Fibroblast of the aortic adventitia (primary cell): ENCODE data around the gene SLC1A2. TPM values are rescaled to one million over a fixed set of nuclear protein-coding genes. Genes with fewer than 3 reads are reported as not detected.

Experiments used
- DNase-seq: peaks from one replicate; pipeline ENCODE4 v3.0.0-alpha.2; 2010; ENCODE audit warnings: low read depth
- H3K4me3 ChIP-seq: 2 replicates; pipeline ENCODE4 v1.5.1; 2011; ENCODE audit warnings: low read depth, mild to moderate bottlenecking, control low read depth, low read length, moderate library complexity
- total RNA-seq: library from RNA; depleted of rRNA; stranded (reverse); fragments of >200 nt; gene quantifications from 2 replicates; pipeline ENCODE4 v1.2.3, GENCODE V29; 2012; ENCODE audit warnings: low replicate concordance
- TF ChIP-seq, protein P1 (sequence below): IDR thresholded peaks from 2 replicates; pipeline ENCODE4 v1.5.1; 2011; ENCODE audit warnings: mild to moderate bottlenecking, low read length, control low read depth, inconsistent platforms; ENCODE audit not compliant: insufficient read depth

SLC1A2 gene
- total RNA-seq, 1 donor = 23.6 TPM

DNA sequence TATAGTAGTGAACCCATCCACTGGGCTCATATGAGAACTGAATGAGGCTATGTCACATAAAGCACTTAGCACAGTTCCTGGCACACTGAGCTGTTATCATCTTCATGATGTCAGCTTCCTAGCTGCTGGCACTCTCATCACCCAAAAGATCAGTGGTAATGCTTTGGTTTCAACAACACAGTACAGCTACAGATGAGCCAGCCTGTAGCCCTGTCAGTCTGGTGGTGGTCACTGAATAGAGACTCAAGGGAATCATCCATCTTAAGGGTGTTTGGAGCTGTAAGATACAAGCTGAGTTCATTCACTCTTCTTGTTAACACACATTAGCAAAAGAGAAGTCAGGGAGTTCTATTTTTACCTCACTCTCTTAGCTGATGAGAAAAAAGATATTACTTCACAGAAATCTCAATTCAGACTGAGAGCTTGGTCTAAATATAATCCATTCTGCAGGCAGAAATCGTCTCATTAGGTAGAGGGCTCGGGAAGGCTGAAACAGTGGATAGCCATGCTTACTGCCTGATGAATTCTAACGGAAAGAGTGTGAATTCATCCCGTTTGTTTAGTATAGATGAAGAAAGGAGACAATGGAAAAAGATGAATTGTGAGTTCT, 6.3 kb upstream of the SLC1A2 start:
- no peak for DNase-seq
- TF ChIP-seq, protein P1, sequence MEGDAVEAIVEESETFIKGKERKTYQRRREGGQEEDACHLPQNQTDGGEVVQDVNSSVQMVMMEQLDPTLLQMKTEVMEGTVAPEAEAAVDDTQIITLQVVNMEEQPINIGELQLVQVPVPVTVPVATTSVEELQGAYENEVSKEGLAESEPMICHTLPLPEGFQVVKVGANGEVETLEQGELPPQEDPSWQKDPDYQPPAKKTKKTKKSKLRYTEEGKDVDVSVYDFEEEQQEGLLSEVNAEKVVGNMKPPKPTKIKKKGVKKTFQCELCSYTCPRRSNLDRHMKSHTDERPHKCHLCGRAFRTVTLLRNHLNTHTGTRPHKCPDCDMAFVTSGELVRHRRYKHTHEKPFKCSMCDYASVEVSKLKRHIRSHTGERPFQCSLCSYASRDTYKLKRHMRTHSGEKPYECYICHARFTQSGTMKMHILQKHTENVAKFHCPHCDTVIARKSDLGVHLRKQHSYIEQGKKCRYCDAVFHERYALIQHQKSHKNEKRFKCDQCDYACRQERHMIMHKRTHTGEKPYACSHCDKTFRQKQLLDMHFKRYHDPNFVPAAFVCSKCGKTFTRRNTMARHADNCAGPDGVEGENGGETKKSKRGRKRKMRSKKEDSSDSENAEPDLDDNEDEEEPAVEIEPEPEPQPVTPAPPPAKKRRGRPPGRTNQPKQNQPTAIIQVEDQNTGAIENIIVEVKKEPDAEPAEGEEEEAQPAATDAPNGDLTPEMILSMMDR = no peak
- H3K4me3 ChIP-seq = no peak overlapping the region

DNA sequence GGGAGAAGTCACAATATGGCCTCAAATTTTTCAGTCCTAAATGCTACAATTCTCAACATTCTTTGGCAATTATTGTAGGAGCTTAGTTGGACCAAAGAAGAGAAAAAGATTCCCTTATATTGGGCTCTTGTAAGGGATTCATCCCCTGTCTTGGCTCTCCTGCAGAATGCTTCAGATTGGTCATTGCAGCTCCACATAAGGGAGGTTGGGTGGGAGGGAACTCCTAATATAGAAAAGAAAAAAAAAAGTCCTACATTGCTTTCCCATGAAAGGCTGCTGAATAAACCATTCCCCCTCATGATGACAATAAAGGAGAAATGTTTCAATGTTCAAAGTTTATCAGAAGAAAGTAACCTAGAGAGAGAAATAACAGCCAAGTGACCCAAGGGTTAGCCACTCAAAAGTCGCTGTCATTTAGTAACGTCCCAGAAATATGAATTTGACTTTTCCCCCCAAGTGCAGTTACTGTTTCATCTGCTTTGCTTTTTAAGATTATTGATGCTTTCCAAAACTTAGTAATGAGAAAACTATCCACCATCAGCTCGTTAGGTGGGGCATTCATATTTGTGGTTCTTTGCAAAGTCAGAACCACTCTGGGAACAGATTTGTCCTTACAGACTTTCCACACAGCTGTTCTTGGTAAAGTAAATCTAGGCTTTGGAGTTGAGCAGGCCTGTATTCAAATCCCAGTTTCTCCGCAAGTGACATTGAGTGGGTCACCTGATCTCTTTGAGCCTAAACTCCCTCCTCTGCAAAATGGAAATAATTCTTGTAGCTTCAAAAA, 5.0 kb upstream of the SLC1A2 start:
- peak; percentile 56 for DNase-seq
- no peak overlapping the region for H3K4me3 ChIP-seq
- TF ChIP-seq, protein P1 = no peak

DNA sequence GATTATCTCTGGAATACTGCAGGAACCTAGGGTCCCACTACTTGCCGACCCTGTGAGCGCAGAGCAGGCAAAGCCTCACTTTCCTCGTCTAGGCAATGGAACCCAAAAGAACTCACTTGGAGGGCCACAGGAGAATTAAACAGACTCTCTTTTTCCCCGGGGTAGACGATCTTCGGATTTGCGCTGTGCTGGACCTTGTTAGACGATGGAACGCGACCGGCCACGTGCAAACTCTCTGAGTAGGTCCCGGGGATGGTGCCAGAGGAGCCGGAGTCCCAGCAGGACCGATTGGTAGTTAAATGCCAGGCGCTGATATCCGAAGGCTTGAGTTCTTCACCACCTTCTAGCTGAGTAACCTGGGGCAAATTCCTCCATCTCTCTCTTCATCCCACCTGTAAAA, 1.0 kb upstream of the SLC1A2 start:
- no peak for DNase-seq
- H3K4me3 ChIP-seq = no peak overlapping the region
- TF ChIP-seq, protein P1 = no peak

DNA sequence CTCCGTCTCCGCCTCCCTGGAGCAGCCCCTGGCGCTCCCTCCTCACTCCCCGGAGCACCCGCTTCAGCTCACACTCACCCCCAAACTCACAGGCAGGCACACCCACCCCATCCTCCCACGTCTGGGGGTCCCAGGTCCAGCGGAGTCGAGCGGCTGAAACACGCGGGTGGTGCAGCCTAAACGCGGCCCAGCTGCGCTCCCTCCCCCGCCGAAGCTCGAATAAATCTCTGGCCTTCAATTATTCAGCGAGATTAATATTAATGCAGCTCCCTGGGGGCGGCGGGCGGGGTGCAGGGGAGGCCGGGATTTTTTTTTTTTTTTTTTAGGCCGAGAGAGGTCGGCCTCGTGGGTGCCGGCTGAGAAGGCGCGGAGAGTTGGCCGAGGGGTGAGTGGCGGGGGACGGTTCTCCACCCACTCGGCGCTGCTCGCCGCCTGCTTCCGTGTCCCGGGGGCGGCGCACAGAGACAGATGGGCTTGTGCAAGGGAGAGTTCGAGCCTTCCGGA, 524 bp upstream of the SLC1A2 start:
- no peak for DNase-seq

DNA sequence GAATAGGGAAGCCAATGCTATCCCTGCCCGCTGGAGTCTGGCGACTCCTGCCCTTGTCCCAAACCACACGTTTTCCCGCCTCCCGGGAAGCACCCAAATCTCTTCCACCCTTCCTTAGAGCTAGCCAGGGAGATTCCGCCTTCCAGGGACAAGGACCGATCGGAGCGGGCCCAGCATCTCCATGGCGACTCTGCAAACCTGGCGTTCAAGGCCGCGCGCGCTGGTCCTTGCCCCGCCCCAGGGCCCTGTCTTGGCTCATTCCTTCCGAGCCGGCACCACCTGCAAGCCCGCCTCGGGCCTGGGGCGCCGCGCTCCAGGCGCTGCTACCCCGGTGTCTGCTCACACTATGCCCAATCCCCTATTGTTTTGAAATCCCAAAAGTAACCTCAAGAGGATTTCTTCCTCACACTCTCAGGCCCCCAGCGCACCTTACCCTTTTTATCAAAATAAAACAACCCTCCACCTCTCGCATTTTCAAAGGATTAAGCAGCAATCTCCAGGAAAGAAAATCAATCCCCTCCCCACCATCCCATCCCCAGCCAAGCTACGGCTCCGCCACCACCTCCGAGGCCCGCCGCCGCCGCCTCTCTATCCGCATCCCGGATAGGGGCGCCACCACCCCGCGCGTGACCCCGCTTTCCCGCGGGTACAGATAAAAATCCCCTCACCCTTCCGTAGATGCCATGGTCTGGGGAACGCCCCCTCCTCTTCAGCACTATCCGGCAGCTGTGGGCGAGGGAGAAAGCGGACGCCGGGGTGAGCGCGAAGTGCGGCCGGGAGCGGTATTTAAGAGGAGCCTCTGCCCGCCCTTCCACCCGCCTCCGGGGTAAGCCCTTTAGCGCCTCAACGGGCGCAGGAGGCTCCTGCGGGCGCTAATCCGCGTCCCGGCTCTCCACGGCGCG, 825 bp downstream of the SLC1A2 start:
- peak overlapping the region; percentile 59 for H3K4me3 ChIP-seq
- no peak for DNase-seq
- TF ChIP-seq, protein P1 = peak; percentile 6

More for the DNA sequence above, 524 bp upstream of the SLC1A2 start:
- TF ChIP-seq, protein P1 = no peak
- H3K4me3 ChIP-seq = peak overlapping the region; percentile 59

DNA sequence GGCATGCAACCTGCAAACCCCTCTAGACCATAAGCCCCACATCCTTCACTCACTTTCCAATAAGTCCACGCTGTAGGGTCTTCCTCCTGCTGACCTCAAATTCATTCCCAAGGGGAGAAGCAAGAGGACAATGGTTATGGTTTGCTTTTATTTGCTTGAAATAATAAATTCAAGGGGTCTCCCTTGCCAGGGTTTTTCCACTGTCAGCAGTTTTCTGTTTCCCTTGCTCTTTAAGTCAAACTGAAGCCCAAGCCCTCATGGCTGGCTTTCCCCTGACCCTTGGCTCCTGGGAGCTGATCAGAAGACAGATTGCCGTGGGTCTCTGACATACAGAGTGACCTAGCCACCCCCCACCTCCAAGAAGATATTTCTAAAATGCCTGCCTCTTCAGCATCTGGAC, 3.9 kb downstream of the SLC1A2 start:
- H3K4me3 ChIP-seq = no peak overlapping the region
- TF ChIP-seq, protein P1 = no peak
- DNase-seq = no peak
